RCC 7860 (cell line): ENCODE measurements around the gene CAMKK1.
A peak's percentile ranks its signal among the peaks of the same experiment; 100 is the strongest.

Experiments
- DNase-seq: peaks from one replicate; pipeline ENCODE4 v3.0.0-alpha.2; 2015; ENCODE audit warnings: low spot score
- FAIRE-seq: peaks from 2 replicates; lab custom pipeline; 2012; peaks lifted over from hg19 to GRCh38; lab: Jason Lieb, UNC

Gene CAMKK1

DNA sequence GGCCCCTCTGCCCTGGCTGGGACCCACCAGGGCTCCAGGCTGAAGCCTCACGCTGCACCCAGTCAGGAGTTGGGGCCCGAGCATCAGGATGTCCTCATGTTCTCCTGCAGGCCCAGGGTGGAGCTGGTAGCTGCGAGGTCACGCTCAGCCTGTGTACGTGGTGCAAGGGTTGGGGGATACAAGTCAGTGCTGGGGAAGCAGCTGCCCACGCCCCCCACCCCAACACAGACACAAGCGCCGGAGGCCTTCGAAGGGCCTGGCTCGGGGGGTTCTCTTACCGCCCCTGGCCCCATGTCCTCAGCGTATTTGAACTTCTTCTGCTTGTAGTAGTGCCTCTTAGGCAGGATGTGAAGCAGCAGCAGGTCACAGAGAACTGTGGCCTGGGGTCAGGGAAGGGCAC lies 4.9 kb upstream of the CAMKK1 start:
- DNase-seq (no peak), FAIRE-seq (no peak)

GRCh38 chr17:3896968-3897235 lies 4.0 kb upstream of the CAMKK1 start:
- no peak for FAIRE-seq
- no peak for DNase-seq

DNA sequence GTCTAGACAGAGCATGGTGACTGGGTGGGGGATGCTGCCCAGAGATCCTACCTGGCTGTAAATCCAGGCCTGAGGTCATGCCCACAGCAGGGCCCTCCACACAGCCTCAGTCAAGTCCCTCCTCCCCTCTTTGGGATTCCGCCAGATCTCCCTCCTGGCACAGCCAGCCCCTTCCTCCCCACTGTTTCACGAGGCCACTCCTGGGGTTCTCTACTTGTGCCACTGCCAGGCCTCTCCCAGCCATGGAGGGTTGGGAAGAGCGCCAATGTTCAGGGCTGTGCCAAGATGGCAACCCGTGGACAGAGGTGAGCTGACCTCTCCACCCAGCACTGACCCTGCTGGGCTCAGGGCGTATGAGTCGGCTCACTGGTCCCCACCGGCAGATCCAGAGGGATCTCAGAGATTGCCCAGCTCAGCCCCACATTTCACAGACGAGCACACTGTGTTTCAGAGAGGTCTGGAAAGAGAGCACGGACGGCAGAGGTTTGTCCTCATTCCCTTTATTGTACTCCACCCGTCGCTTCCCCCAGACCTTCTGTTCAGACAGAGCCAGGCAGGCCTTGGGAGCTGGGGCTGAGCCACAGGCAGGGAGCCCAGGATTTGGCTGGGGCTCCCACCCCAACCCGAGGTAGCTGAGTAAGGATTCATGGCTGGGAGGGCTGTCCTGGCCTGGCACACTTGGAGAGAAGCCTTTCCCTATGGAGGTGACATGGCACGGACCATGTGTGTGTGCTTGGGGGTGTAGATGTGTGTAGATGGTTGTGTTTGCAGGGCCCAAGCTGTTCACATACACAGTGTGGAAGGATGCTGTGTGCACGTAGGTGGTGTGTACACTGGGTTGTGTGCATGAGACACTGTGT lies 3.5 kb upstream of the CAMKK1 start:
- DNase-seq = no peak
- FAIRE-seq = no peak

- DNase-seq (no peak), FAIRE-seq (no peak)
These were observed 2.5 kb upstream of the CAMKK1 start for GRCh38 chr17:3895354-3895753.

GRCh38 chr17:3894911-3895343 lies 2.1 kb upstream of the CAMKK1 start:
- no peak for DNase-seq
- FAIRE-seq = no peak

GRCh38 chr17:3894188-3894587 lies 1.3 kb upstream of the CAMKK1 start:
- FAIRE-seq = no peak
- DNase-seq = no peak

GRCh38 chr17:3893720-3894116 lies 865 bp upstream of the CAMKK1 start:
- no peak for FAIRE-seq
- DNase-seq = no peak

DNA sequence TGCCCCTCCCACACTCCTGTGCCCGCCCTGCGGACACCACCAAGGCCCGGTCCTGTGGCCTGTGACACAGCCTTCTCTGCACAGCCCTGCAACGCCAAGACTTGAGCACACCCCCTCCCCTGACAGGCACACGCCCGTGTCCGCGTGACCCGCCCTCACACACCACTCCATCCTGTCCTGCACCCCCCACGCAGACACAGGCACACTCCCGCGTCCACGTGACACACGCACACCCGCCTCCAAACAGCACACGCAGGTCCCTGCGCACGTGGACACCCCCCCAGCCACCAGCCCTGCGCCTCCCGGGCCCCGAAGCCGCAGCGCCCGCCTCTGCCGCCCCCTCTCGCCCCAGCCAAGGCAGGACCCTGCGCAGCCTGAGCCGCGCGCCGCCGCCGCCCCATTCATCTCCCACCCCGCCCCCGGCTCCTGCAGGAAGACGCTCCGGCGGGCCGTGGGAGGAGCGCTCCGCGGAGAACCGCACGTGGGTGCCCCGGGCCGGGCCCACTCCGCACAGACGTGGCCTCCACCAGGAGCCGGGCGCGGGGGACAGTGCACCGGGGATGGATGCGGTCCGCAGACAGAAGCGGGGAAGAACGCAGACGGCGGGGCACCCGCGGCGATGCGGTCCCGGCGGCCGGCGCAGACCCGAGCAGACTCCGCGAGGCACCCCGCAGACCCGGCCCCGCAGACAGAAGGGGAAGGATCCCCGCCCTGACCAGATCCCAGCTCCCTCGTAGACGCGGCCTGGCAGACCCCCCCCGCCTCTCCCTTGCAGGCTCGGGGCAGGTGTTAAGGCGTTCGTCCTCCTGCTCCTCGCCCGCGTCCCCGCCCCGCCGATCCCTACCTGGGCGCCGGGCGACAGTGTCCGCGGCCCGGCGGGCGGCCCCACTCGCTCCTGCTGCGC lies 506 bp downstream of the CAMKK1 start:
- FAIRE-seq (peak; percentile 81), DNase-seq (peak; percentile 94)

DNA sequence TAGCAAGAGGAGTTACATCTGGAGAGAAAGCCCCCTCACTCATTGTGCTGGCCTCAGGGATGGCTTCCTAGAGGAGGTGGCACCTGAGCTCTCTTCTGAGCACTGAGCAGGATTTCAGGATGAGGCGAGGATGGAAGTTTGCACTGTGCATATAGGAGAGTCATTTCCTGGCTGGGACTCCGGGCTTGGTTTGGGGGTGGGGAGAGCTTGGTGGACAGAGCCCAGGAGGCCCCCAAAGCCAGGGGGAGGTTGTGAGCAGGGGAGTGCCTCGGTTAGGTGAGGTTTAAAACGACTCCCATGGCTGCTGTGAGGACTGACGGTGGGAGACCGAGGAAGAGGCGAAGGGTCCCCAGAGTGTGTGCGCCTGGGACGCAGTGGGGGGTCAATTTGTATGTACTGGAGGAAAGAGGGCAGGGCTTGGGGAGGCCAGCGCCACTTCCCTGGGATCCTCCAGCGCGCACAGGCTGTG lies 1.2 kb downstream of the CAMKK1 start:
- DNase-seq (no peak), FAIRE-seq (no peak)

GRCh38 chr17:3890878-3891219 lies 2.0 kb downstream of the CAMKK1 start:
- FAIRE-seq (no peak), DNase-seq (no peak)

- DNase-seq = peak; percentile 95
These were observed 2.6 kb downstream of the CAMKK1 start for GRCh38 chr17:3890082-3890877.

GRCh38 chr17:3889325-3890012 lies 3.4 kb downstream of the CAMKK1 start:
- FAIRE-seq = no peak
- no peak for DNase-seq

More at GRCh38 chr17:3890082-3890877, 2.6 kb downstream of the CAMKK1 start:
- peak; percentile 89 for FAIRE-seq

GRCh38 chr17:3888343-3889171 lies 4.3 kb downstream of the CAMKK1 start:
- FAIRE-seq (peak; percentile 14), DNase-seq (peak; percentile 83)

DNA sequence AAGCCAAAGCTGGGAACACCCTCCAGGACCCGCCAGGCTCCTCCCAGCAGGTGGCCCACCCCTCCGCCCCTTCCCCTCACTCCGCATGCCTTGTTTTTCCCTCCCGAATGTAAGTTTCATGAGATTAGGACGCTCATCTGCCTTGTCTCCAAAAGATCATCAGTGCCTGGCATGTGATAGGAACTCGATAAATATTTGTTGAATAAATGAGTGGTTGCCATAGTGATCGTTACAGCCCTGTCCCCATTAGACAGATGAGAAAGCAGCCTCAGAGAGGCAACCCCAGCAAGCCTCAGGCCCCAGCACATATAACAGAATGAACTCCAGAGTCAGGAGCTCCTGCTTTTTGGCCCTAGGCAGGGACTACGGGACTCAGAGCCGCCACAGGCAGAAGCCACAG lies 5.0 kb downstream of the CAMKK1 start:
- FAIRE-seq (no peak), DNase-seq (peak; percentile 29)

DNA sequence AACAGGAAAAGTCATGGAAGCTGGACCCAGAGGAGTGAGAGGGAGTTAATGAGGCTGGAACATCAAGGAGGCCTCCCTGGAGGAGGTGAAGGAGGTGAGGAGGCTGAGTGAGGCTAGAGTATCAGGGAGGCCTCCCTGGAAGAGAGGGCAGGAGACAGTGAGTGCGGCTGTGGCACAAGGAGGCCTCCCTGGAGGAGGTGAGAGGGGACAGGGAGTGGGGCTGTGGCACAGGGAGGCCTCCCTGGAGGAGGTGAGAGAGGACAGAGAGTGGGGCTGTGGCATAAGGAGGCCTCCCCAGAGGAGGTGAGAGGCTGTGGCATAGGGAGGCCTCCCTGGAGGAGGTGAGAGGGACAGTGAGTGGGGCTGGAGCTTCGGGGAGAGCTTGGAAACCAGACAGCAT lies 5.5 kb downstream of the CAMKK1 start:
- FAIRE-seq (no peak), DNase-seq (no peak)

- FAIRE-seq (no peak), DNase-seq (no peak)
These were observed 6.1 kb downstream of the CAMKK1 start for GRCh38 chr17:3886776-3887175.

DNA sequence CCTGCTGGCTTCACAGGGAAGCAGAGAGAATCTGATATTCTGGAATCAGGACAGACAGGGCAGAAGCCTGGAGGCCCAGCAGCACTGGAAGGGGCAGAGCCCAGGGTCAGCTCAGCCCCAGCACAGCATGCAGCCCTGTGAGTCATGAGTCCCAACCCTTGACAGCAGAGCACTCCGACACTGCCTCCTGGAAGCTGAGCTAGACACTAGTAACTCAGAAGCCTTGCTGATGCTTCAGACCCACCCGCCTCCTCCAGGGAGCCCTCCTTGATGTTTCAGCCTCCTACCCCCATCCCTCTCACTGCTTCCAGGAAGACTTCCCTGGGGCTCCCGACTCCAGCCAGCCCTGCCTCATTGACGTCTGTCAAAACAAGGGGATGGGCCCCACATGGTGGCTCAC lies 6.9 kb downstream of the CAMKK1 start:
- FAIRE-seq = peak; percentile 72
- peak; percentile 80 for DNase-seq

DNA sequence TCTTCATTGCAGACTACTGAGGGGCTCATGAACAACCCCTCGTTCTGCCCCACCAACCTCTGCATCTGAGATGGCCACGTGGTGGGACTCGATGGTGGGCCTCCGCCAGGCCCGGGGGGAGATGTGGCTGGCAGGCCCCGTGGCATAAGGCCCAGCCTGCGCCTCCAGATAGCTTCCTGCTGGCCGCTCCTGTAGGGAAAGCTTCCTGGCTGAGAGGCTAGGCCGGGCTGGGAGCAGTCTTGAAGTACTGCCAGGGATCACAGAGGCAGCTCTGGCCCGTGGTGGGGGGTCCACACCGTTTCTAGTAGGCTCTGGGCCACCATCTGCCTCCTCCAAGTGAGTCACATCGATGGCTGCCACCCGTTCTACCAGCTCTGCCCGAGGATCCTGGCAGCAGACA lies 7.6 kb downstream of the CAMKK1 start:
- FAIRE-seq (no peak), DNase-seq (no peak)

DNA sequence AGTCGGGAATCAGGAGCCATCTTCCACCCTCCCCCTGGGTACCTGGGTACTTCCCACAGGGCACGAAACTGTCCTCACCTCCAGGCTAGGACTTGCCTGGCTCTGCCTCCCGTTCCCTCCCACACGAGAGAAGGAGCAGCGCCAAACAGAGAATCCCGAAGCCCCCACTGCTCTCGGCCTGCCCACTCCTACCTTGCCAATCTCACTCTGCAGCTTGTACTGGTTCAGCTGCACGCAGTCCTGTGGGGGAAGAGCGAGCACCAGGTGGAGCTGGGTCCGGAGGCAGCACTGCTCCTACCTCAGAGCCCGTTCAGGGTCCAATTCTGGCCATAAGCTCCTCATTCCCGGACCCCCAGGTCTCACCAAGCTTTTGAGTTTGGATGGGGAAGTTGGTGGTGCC lies 8.7 kb downstream of the CAMKK1 start:
- no peak for FAIRE-seq

DNA sequence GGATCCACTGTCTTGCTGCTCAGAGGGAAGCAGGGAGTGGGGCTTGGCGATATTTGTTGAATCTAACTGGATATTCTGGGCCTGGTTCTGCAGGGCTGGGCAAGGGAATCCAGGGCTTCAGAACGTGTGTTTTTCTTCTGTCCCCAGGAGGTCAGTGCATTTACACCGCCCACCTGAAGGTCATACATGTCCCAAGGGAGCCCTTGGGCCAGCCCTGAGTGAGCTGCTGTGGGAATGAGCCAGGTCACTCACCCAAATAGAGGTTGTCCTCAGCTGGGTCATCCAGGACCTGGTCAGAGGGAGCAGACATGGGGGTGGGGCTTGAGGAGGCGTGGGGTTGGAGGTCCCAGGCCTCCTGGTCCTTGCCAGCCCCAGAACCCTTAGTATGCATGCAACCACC lies 10.6 kb downstream of the CAMKK1 start:
- DNase-seq (no peak), FAIRE-seq (no peak)

More for the DNA sequence above, 8.7 kb downstream of the CAMKK1 start:
- no peak for DNase-seq
